Parathyroid adenoma (tissue), 2 donors: ENCODE results near the gene DUS1L.

Source experiments
- H2AFZ ChIP-seq: fragments of 300-600 bp; sonication (generic); one replicate; pipeline ENCODE4 v1.7.0; 2017; ENCODE audit warnings: antibody characterized with exemption, mild to moderate bottlenecking
- H3K27ac ChIP-seq: fragments of 300-600 bp; sonication (generic); one replicate; pipeline ENCODE4 v1.7.0; 2017
- H3K27me3 ChIP-seq: fragments of 300-600 bp; sonication (generic); one replicate; pipeline ENCODE4 v1.7.0; 2017; ENCODE audit warnings: low read length; ENCODE audit not compliant: control insufficient read depth, insufficient read depth
- H3K36me3 ChIP-seq: fragments of 300-600 bp; sonication (generic); one replicate; pipeline ENCODE4 v1.7.0; 2017; ENCODE audit warnings: low read length; ENCODE audit not compliant: control insufficient read depth, insufficient read depth
- H3K4me1 ChIP-seq: fragments of 300-600 bp; sonication (generic); one replicate; pipeline ENCODE4 v1.7.0; 2017; ENCODE audit warnings: control low read depth
- H3K4me2 ChIP-seq: fragments of 300-600 bp; sonication (generic); one replicate; pipeline ENCODE4 v1.7.0; 2017; ENCODE audit warnings: low read length
- H3K4me3 ChIP-seq: fragments of 300-600 bp; sonication (generic); one replicate; pipeline ENCODE4 v1.7.0; 2017; ENCODE audit warnings: low read depth, low read length
- H3K79me2 ChIP-seq: fragments of 300-600 bp; sonication (generic); one replicate; pipeline ENCODE4 v1.7.0; 2017; ENCODE audit warnings: control low read depth
- H3K9ac ChIP-seq: fragments of 300-600 bp; sonication (generic); one replicate; pipeline ENCODE4 v1.7.0; 2017; ENCODE audit warnings: mild to moderate bottlenecking
- H3K9me3 ChIP-seq: fragments of 300-600 bp; sonication (generic); one replicate; pipeline ENCODE4 v1.7.0; 2017; ENCODE audit warnings: low read length; ENCODE audit not compliant: control insufficient read depth
- TF ChIP-seq, protein P1 (sequence below): fragments of 300-600 bp; sonication (generic); IDR thresholded peaks from one replicate; pipeline ENCODE4 v1.7.0; 2017; ENCODE audit warnings: antibody characterized with exemption, mild to moderate bottlenecking
- donor health status: primary hyperparathyroidism.

Gene DUS1L

DNA sequence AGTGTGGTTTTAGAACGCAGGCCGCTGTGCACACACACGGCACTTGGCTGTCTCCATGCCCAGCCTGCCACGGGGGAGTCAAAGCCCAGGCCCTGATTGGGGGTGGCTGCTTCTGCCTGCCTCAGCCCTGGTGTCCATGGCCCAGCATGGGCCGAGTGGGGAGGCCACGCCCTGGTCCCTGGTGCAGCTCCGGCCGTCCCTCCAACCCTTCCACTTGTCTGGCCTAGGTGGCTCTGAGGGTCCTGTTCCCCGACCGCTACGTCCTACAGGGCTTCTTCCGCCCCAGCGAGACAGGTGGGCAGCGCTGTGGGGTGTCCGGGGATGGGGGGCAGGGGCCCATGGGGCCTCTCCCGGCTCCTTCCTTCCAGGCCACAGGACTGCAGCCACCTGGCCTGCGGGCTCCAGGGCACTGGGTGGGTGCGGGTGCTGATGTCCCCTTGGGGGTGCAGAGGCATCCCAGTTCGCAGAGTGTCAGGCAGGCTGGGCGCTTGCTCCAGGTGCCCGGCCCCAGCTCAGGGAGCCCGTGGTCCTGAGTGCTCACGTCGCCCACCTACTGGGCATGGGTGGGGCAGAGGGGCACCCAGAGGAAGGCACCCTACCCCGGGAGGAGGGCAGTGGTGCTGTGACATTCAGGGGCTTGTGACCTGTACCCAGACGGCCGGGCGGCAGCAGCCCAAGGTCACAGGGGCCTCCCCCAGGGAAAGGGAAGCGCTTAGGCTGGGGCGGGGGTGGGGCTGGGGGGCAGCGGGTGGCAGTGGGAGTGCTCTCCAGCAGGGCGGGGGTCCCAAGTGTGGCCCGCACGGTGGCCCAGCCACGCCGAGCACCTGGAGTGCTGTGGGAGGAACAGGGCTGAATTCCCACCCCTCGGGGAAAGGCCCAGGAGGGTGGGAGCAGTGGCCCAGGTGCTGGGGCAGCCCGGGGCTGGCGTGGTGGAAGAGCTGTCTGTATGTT is 54.8 kb downstream of the DUS1L start:
- no peaks in the 10 kb centered on the region for H3K4me1 ChIP-seq
- H3K4me3 ChIP-seq = no peak overlapping the region
- no peaks in the 10 kb centered on the region for H3K36me3 ChIP-seq
- H3K4me2 ChIP-seq = no peak overlapping the region
- TF ChIP-seq, protein P1, sequence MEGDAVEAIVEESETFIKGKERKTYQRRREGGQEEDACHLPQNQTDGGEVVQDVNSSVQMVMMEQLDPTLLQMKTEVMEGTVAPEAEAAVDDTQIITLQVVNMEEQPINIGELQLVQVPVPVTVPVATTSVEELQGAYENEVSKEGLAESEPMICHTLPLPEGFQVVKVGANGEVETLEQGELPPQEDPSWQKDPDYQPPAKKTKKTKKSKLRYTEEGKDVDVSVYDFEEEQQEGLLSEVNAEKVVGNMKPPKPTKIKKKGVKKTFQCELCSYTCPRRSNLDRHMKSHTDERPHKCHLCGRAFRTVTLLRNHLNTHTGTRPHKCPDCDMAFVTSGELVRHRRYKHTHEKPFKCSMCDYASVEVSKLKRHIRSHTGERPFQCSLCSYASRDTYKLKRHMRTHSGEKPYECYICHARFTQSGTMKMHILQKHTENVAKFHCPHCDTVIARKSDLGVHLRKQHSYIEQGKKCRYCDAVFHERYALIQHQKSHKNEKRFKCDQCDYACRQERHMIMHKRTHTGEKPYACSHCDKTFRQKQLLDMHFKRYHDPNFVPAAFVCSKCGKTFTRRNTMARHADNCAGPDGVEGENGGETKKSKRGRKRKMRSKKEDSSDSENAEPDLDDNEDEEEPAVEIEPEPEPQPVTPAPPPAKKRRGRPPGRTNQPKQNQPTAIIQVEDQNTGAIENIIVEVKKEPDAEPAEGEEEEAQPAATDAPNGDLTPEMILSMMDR = no peak
- no peaks in the 10 kb centered on the region for H3K27me3 ChIP-seq
- no peaks in the 10 kb centered on the region for H3K79me2 ChIP-seq
- H3K9me3 ChIP-seq = no peaks in the 10 kb centered on the region
- no peak overlapping the region for H3K9ac ChIP-seq
- H3K27ac ChIP-seq = no peak overlapping the region
- no peak overlapping the region for H2AFZ ChIP-seq

DNA sequence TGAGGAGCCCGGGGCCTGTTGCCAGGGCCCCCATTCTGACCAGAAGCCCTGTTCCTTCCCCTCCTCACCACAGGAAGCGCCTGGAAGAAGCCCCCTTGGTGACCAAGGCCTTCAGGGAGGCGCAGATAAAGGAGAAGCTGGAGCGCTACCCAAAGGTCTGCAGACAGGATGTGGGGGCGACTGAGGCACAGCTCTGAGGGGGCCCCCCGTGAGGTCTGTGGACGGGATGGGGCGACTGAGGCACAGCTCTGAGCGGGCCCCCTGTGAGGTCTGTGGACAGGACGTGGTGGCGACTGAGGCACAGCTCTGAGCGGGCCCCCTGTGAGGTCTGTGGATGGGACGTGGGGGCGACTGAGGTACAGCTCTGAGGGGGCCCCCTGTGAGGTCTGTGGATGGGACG is 56.2 kb downstream of the DUS1L start:
- no peaks in the 10 kb centered on the region for H3K36me3 ChIP-seq
- TF ChIP-seq, protein P1 = no peak

DNA sequence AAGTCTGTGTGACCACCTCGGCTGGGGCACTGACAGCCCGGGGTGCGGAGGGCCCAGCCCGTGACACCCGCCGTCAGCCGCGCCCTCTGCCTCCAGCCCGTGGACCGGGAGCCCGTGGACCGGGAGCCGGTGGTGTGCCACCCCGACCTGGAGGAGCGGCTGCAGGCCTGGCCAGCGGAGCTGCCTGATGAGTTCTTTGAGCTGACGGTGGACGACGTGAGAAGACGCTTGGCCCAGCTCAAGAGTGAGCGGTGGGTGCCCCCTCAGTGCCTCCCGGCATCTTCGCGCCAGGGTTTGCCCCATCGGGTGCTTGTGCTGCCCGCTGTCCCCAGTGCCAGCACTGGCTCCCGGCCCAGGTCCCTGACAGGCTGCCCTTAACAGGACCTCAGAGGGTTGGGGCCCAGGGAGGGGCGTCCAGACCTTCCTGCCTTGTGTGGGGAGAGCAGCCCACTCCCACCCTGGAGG is 56.6 kb downstream of the DUS1L start:
- Histone ChIP-seq H3K9ac (no peak overlapping the region), H3K79me2 (no peaks in the 10 kb centered on the region), H3K36me3 (no peaks in the 10 kb centered on the region), H2AFZ (no peak overlapping the region), H3K27ac (no peak overlapping the region), H3K9me3 (no peaks in the 10 kb centered on the region), H3K27me3 (no peaks in the 10 kb centered on the region), H3K4me3 (no peak overlapping the region), H3K4me2 (no peak overlapping the region), H3K4me1 (no peaks in the 10 kb centered on the region)
- TF ChIP-seq, protein P1 = no peak

More for the DNA sequence above, 56.2 kb downstream of the DUS1L start:
- no peaks in the 10 kb centered on the region for H3K79me2 ChIP-seq
- H3K27ac ChIP-seq = no peak overlapping the region
- no peak overlapping the region for H3K9ac ChIP-seq
- H2AFZ ChIP-seq = no peak overlapping the region
- H3K4me1 ChIP-seq = no peaks in the 10 kb centered on the region
- no peak overlapping the region for H3K4me2 ChIP-seq
- H3K9me3 ChIP-seq = no peaks in the 10 kb centered on the region
- H3K4me3 ChIP-seq = no peak overlapping the region
- H3K27me3 ChIP-seq = no peaks in the 10 kb centered on the region

DNA sequence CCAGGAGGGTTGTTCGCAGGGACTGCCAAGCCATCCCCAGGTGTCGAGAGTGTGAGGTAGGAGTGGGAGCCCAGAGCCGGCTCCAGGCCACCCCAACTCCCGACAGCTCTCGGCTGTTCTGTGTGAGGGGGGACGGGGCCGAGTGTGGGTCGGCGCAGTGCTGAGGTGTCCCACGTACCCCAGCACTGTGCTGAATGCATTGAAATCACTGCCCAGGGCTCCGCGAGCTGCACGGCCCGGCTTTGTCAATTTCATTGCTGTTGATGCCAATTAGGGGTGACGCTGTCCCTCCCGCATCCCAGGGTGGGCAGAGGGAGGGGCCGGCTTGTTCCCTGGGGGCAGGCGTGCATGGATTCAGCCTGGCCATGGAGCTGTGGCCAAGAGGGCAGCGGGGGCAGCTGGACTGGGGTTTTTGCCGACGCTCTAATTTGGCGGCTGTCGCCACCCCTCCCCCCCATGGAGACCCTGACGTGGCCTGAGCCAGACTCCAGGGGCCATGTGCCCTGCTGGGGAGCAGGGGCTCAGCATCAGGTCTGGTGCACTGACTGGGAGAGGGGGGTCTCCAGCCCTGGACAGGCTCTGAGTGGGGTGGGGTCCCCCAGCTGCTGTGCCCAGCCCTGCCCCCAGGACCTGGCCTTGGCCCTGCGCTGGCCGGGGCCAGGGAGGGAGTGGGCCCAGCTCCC is 57.2 kb downstream of the DUS1L start:
- Histone ChIP-seq H3K4me1 (no peaks in the 10 kb centered on the region), H2AFZ (no peak overlapping the region), H3K9me3 (no peaks in the 10 kb centered on the region), H3K27ac (no peak overlapping the region), H3K9ac (no peak overlapping the region), H3K4me3 (no peak overlapping the region), H3K79me2 (no peaks in the 10 kb centered on the region), H3K27me3 (no peaks in the 10 kb centered on the region), H3K4me2 (no peak overlapping the region), H3K36me3 (no peaks in the 10 kb centered on the region)
- TF ChIP-seq, protein P1 = no peak
